Rectal smooth muscle tissue (tissue), 1 donor: Measurements from ENCODE around the gene GOLGA6L9.
A peak's percentile ranks its signal among the peaks of the same experiment; 100 is the strongest.
"Not testable (repeated sequence)": the region's sequence is repeated elsewhere in the genome, so short reads cannot be mapped to it uniquely, and the experiment has no call there.

ENCODE experiments used
- H3K27ac ChIP-seq: one replicate; pipeline ENCODE4 v1.7.0; 2013; ENCODE audit warnings: low read depth, low read length, inconsistent platforms
- H3K27me3 ChIP-seq: one replicate; pipeline ENCODE4 v1.7.0; 2013; ENCODE audit warnings: low read length; ENCODE audit not compliant: control insufficient read depth, insufficient read depth
- H3K36me3 ChIP-seq: one replicate; pipeline ENCODE4 v1.7.0; 2013; ENCODE audit warnings: low read length; ENCODE audit not compliant: control insufficient read depth, insufficient read depth
- H3K4me1 ChIP-seq: one replicate; pipeline ENCODE4 v1.7.0; 2013; ENCODE audit warnings: low read length; ENCODE audit not compliant: control insufficient read depth, insufficient read depth
- H3K4me3 ChIP-seq: one replicate; pipeline ENCODE4 v1.7.0; 2013; ENCODE audit warnings: low read length
- H3K9ac ChIP-seq: one replicate; pipeline ENCODE4 v1.7.0; 2013; ENCODE audit warnings: low read length

The GOLGA6L9 gene

GRCh38 chr15:82410306-82410705, 19.3 kb upstream of the GOLGA6L9 start:
- H3K9ac ChIP-seq, H3K36me3 ChIP-seq, H3K4me1 ChIP-seq, H3K27ac ChIP-seq, H3K4me3 ChIP-seq, H3K27me3 ChIP-seq: not testable (repeated sequence)

- H3K36me3 ChIP-seq, H3K9ac ChIP-seq, H3K4me3 ChIP-seq, H3K27me3 ChIP-seq, H3K4me1 ChIP-seq, H3K27ac ChIP-seq: not testable (repeated sequence)
These were observed 18.0 kb upstream of the GOLGA6L9 start for GRCh38 chr15:82411595-82411994.

- not testable (repeated sequence) for H3K9ac ChIP-seq
These were observed 15.0 kb upstream of the GOLGA6L9 start for GRCh38 chr15:82414525-82415191.

GRCh38 chr15:82420516-82420915, 9.1 kb upstream of the GOLGA6L9 start:
- not testable (repeated sequence) for H3K36me3 ChIP-seq, H3K9ac ChIP-seq, H3K4me3 ChIP-seq, H3K27me3 ChIP-seq, H3K27ac ChIP-seq, H3K4me1 ChIP-seq

More at GRCh38 chr15:82414525-82415191, 15.0 kb upstream of the GOLGA6L9 start:
- H3K36me3 ChIP-seq, H3K27me3 ChIP-seq, H3K4me1 ChIP-seq, H3K27ac ChIP-seq, H3K4me3 ChIP-seq: not testable (repeated sequence)

DNA sequence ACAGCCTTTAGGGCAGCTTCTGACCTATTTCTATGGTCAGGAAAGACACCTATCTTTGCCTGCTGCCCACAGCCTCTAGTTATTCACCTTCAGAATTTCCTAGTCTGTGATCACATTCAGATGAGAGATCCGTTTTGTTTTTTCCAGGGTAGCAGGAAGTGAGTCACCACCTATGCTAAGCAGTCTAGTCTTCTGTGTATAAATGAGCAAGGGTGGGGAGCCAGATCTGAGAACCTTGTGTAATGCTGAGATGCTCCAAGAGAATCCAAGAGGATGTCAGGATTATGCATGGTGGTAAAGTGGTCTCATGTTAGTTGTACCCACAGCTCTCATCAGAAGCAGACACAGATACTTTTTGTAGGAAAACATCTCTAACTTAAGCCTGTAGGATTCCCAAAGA, 8.7 kb upstream of the GOLGA6L9 start:
- H3K9ac ChIP-seq, H3K27me3 ChIP-seq, H3K4me1 ChIP-seq, H3K27ac ChIP-seq, H3K4me3 ChIP-seq, H3K36me3 ChIP-seq: not testable (repeated sequence)

GRCh38 chr15:82427117-82427516, 2.5 kb upstream of the GOLGA6L9 start:
- not testable (repeated sequence) for H3K4me1 ChIP-seq, H3K4me3 ChIP-seq, H3K27me3 ChIP-seq, H3K36me3 ChIP-seq, H3K27ac ChIP-seq, H3K9ac ChIP-seq

- not testable (repeated sequence) for H3K36me3 ChIP-seq, H3K9ac ChIP-seq, H3K4me3 ChIP-seq, H3K4me1 ChIP-seq, H3K27me3 ChIP-seq
- peak overlapping the region; percentile 68 for H3K27ac ChIP-seq
These were observed 15.8 kb downstream of the GOLGA6L9 start for GRCh38 chr15:82445420-82445819.

- not testable (repeated sequence) for H3K9ac ChIP-seq, H3K27ac ChIP-seq, H3K27me3 ChIP-seq
These were observed 27.7 kb downstream of the GOLGA6L9 start for GRCh38 chr15:82457336-82457735.

DNA sequence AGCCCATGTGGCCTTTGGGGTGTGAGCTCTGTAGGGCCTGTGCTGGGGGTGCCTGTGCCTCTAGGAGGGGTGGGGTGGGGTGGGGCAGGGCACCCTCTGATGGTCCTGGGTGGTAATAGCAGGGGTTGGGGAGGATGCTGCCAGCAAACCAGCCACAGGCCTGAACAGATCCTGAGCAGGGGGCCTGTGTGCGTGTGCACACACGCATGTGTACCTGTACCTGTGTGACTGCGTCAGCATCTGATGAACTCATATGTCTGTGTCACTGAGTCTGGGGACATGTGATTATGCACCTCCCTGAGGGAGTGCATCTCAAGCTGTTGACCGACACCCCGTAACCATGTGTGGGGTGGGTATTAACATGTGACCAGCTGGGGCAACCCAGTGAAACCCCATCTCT, 36.0 kb downstream of the GOLGA6L9 start:
- not testable (repeated sequence) for H3K36me3 ChIP-seq, H3K27ac ChIP-seq, H3K4me1 ChIP-seq, H3K27me3 ChIP-seq, H3K4me3 ChIP-seq, H3K9ac ChIP-seq

More at GRCh38 chr15:82457336-82457735, 27.7 kb downstream of the GOLGA6L9 start:
- not testable (repeated sequence) for H3K4me3 ChIP-seq, H3K36me3 ChIP-seq, H3K4me1 ChIP-seq

DNA sequence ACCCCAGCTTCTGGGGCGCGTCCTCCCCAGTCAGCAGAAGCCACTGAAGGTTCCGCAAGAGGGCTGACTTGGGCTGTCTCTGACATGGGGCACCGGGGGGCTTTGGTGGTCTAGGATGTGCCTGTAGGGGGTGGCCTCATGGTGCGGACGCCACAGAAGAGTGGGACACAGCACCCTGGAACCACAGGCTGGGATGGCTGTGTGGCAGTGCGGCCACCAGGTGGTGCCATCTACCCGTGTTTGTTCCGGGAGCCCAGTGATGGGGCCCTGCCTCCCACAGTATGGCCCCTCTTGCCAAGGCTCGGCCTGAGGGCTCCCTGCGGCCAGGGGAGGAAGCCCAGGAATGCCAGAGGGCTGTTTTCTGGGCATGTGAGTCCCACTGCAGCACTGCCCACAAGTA, 38.6 kb downstream of the GOLGA6L9 start:
- H3K36me3 ChIP-seq, H3K27me3 ChIP-seq, H3K4me3 ChIP-seq, H3K9ac ChIP-seq, H3K4me1 ChIP-seq, H3K27ac ChIP-seq: not testable (repeated sequence)

GRCh38 chr15:82469381-82469780, 39.8 kb downstream of the GOLGA6L9 start:
- H3K9ac ChIP-seq, H3K27ac ChIP-seq, H3K4me3 ChIP-seq, H3K4me1 ChIP-seq, H3K36me3 ChIP-seq, H3K27me3 ChIP-seq: not testable (repeated sequence)

DNA sequence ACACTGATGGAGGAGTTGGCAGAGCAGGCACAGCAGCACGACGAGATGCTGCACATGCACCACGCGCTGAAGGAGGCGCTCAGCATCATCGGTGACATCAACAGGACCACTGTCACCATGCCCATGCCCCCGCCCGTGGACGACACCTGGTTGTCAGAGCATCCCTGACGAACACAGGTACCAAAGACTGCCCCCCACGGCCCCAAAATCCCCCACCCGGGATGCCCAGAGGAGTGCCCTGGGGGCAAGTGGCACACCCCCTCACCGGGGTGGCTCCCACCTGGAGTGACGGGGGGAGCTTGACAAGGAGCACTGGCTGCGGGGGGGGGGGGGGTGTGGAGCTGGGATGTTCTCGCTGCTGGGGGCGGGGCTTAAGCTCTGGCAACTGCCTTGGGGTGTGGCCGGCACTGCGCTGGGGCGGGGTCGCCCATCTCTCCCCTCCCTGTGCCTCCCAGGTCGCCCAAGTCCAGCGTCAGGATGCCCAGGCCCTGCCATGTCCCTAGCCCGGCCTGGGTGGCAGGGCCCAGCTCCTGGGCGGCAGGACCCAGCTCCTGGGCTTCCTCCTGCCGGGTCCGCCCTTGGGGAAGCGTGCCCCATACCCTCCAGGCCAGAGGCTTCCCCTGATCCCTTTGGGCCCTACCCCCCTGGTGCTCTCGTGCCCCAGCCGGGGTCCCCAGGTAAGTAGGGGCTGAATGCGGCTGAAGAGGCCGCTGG, 42.8 kb downstream of the GOLGA6L9 start:
- H3K4me1 ChIP-seq, H3K36me3 ChIP-seq, H3K4me3 ChIP-seq, H3K9ac ChIP-seq, H3K27me3 ChIP-seq, H3K27ac ChIP-seq: not testable (repeated sequence)

DNA sequence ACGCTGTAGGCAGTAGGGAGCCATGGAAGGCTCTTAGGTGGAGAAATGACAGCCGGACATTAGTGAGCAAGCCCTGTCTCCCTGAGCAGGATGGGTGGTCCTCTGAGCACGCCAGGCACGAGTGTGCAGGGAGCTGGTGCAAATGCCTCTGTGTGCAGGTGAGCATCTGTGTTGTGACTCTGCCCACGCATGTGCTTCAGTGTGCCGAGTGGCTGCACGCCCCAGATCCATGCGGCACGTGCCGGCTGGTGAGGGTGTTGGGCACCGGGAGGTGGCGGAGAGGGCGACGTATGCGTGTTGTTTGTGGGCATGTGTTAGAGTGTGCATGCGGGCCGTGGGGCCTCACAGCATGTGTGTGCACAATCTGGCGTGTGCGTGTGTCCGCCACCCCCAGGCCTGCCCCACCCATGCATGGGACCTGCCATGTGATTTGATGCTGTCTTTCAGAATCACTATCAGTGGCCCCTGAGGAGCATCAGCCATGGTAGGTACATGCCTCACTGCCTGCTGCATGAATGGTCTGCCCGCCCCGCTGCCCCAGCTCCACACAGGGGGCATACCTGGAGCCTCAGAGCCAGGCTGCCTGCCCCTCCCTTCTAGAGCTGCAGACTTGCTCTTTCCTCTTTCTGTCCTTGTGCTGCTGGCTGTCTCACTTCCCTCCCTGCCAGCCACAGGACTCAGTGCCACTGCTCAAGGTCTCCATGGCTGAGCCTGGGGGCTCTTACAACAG, 45.1 kb downstream of the GOLGA6L9 start:
- H3K9ac ChIP-seq, H3K4me1 ChIP-seq, H3K36me3 ChIP-seq, H3K27me3 ChIP-seq, H3K27ac ChIP-seq, H3K4me3 ChIP-seq: not testable (repeated sequence)
